Measurements from ENCODE around the gene ZFR.

GRCh38 chr5:32352685-32353084 is 91.9 kb downstream of the ZFR start:
- no peak for TF ChIP-seq CTCF (IDR thresholded peaks at IDR 0.05)
- TF ChIP-seq TCF7L2 (IDR thresholded peaks at IDR 0.05; ENCODE audit: low read depth, low read length): no peak
- no peak for TF ChIP-seq REST (IDR thresholded peaks at IDR 0.05; ENCODE audit: insufficient read depth in 1 of 2, low read depth in 2 of 2, low read length in 1 of 2)
- TF ChIP-seq POLR2AphosphoS5 (IDR thresholded peaks at IDR 0.05; ENCODE audit: low read depth, low read length): no peak
- TF ChIP-seq SIN3A (IDR thresholded peaks at IDR 0.05; ENCODE audit: borderline replicate concordance, insufficient read depth, low read depth, low read length): no peak

All from Panc1 (cell line).